Thymus (tissue), 11 donors: ENCODE data around the gene PLIN4. TPM values are rescaled to one million over a fixed set of nuclear protein-coding genes. Genes with fewer than 3 reads are reported as not detected.

ENCODE experiments used
- DNase-seq, 9 donors: peaks; one replicate each; pipeline ENCODE4 v3.0.0-alpha.2; 2013; ENCODE audit warnings: low spot score in 9 of 9, low read depth in 6 of 9, missing footprints in 1 of 9
- H3K27ac ChIP-seq, 2 donors: one replicate each; pipeline ENCODE4 v1.5.1; 2013; ENCODE audit warnings: control low read depth in 1 of 2, low read depth in 1 of 2, low read length in 1 of 2, mild to moderate bottlenecking in 1 of 2, moderate library complexity in 1 of 2
- H3K27me3 ChIP-seq, 2 donors: one replicate each; pipeline ENCODE4 v1.5.1; 2013; ENCODE audit warnings: low read length in 1 of 2; ENCODE audit not compliant: control insufficient read depth in 2 of 2, insufficient read depth in 1 of 2
- H3K36me3 ChIP-seq, 2 donors: one replicate each; pipeline ENCODE4 v1.5.1; 2013; ENCODE audit warnings: low read length in 1 of 2, mild to moderate bottlenecking in 1 of 2, moderate library complexity in 1 of 2; ENCODE audit not compliant: control insufficient read depth in 2 of 2, insufficient read depth in 2 of 2
- H3K4me1 ChIP-seq, 2 donors: one replicate each; pipeline ENCODE4 v1.5.1; 2013; ENCODE audit warnings: low read length in 2 of 2; ENCODE audit not compliant: control insufficient read depth in 2 of 2, insufficient read depth in 2 of 2
- H3K4me3 ChIP-seq, 2 donors: one replicate each; pipeline ENCODE4 v1.5.1; 2013; ENCODE audit warnings: low read length in 2 of 2, control low read depth in 1 of 2, mild to moderate bottlenecking in 1 of 2
- H3K9me3 ChIP-seq, 2 donors: one replicate each; pipeline ENCODE4 v1.5.1; 2013; ENCODE audit warnings: low read length in 1 of 2, mild to moderate bottlenecking in 1 of 2; ENCODE audit not compliant: control insufficient read depth in 2 of 2, insufficient read depth in 1 of 2
- WGBS: extraction: QIAGEN DNeasy Blood & Tissue Kit; methylation state at CpG from one replicate; pipeline ENCODE4 v1.1.7; 2013; 5-methylcytosine and 5-hydroxymethylcytosine counted together
- polyA plus RNA-seq: library from polyadenylated mRNA; stranded (reverse); fragments of 200-250 nt; gene quantifications from one replicate; pipeline ENCODE4 v1.2.3, GENCODE V29; 2013
- total RNA-seq: library from RNA; stranded (reverse); fragments of 120-200 nt; gene quantifications from one replicate; pipeline ENCODE4 v1.2.4, GENCODE V29; 2013
- donor health status: healthy.

The PLIN4 gene
- total and polyA plus RNA-seq, 2 donors = 0.19 to 2.3 TPM

DNA sequence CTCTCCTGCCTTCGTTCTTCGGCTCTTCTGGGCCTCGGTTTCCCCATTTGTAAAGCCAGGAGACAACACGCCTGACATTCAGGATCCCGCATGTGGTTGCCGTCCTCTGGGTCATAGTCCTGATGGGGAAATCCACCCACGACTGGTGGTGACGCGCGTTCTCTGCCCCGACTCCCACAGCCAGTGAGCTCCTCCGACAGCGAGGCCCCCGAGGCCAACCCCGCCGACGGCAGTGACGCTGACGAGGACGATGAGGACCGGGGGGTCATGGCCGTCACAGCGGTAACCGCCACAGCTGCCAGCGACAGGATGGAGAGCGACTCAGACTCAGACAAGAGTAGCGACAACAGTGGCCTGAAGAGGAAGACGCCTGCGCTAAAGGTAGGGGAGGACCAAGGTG, 29.8 kb downstream of the PLIN4 start:
- no peak overlapping the region for H3K27ac ChIP-seq
- H3K4me3 ChIP-seq = no peak overlapping the region
- no peaks in the 10 kb centered on the region for H3K27me3 ChIP-seq
- no peak for DNase-seq
- H3K36me3 ChIP-seq = peaks cover 36 to 55% of the 10 kb centered on the region in 2 donors
- H3K9me3 ChIP-seq = no peaks in the 10 kb centered on the region
- WGBS = 97% methylated on average over 29 of the region's 29 CpGs
- H3K4me1 ChIP-seq = no peaks in the 10 kb centered on the region

DNA sequence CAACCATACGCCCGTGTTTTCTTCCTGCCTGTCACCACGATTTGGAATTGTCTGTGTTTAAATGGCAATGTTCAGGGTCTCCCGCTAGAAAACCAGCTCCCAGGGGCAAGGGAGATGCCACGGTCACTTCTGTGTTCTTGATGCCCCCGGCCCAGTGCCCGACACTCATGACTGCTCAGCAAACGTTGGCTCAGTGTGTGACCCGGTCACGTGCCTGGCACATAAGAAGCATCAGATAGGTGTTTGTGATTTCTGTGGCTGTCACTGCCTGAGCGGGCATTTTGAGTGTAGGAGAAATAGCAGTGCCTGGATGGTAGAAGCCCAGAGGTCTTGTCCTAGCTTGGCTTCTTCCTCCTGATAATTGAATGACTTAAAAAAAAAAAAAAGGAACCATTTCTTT, 30.7 kb downstream of the PLIN4 start:
- Histone ChIP-seq H3K4me3 (no peak overlapping the region), H3K4me1 (no peaks in the 10 kb centered on the region), H3K36me3 (peaks cover 33 to 55% of the 10 kb centered on the region in 2 donors), H3K27ac (no peak overlapping the region), H3K9me3 (no peaks in the 10 kb centered on the region), H3K27me3 (no peaks in the 10 kb centered on the region)
- 98% methylated on average over 11 of the region's 11 CpGs for WGBS
- no peak for DNase-seq

DNA sequence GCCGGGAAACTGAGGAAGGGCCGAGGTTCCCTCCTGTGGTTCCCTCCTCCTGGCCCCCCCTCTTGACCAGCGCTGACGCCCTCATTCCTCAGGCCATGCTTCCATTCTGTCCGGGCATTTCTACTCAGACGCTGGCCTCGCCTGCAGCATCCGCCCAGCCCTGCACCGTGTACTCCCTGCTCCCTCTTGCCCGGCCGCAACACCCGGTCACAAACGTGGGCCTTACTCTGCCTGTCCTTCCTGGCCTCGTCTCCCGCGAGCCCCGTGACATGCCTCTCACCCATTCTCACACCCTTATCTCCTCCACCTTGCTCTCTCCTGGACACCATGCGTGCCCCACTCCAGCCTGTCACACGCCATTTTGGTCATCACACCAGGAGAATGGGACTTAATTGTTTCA, 34.9 kb downstream of the PLIN4 start:
- DNase-seq = no peak
- no peaks in the 10 kb centered on the region for H3K27me3 ChIP-seq
- 96% methylated on average over 19 of the region's 19 CpGs for WGBS
- H3K9me3 ChIP-seq = no peaks in the 10 kb centered on the region
- H3K4me1 ChIP-seq = no peaks in the 10 kb centered on the region
- peaks cover 15 to 42% of the 10 kb centered on the region in 2 donors for H3K36me3 ChIP-seq
- H3K27ac ChIP-seq = no peak overlapping the region
- H3K4me3 ChIP-seq = no peak overlapping the region

DNA sequence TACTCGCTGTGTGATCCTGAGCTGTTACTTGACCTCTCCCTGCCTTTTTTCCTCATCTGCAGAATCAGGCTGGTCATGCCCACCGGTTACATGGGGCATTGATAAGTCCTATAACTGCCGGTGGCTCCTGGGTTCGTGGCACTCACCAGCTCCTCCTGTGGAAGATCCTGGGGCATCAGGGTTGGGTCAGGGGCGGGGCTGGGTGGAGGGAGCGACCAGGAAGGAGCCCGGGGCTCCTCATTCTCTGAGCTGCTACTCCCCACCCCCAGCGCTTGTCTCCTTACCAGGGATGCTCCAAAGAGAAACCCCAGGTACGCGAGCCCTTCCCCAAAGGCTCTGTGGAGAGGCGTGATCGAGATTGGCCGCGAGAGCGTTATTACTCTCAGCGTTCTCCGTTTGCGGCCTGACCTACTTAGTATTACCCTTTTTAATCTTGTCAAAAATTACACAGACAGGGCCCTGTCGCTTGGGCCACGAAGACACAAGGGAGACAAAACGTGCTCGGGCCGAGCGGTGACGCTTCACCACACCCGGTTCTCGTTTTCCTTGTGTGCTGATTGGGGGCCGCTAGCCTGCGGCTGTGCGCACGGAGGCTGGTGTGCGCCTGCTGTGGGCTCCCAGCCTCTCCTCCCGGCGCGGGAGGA, 35.4 kb downstream of the PLIN4 start:
- peaks cover 14 to 40% of the 10 kb centered on the region in 2 donors for H3K36me3 ChIP-seq
- DNase-seq = no peak
- WGBS = 96% methylated on average over 35 of the region's 35 CpGs

DNA sequence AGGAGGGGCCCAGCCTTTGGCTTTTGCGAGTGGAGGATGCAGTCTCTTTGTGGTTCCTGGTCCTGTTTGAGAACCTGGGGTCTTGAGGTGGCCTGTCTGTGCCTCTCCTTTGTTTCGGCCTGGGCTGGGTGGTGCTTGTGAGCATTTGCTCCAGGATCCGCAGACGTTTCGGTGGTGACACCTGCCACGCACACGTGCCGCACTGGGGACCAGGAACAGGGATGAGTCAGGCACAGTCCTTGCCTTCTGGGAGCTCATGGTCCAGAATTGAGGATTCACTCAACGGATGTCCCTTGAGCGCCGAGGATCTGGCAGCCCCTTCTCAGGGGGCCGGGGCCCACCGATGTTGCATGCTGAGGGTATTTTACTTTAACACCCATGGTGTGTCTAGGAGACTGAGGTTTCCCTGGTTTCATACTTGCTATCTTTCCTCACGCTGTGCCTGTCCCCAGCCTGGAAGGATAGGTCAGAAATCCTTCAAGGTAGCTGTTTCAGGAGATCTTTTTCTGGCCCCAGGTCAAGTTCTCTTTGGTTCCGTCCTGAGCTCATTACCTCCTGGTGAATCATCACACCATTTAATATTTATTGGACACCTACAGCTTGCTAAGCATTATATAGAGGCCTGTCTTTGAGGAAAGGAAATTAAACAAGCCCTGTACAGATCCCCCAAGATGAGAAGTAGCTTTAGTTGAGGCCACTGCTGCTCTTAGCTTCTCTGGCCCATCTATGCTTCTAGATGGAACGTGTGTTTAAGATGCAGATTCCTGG, 41.1 kb downstream of the PLIN4 start:
- Histone ChIP-seq H3K9me3 (no peaks in the 10 kb centered on the region), H3K4me3 (no peak overlapping the region), H3K4me1 (peaks cover 19 to 22% of the 10 kb centered on the region in 2 donors), H3K27me3 (no peaks in the 10 kb centered on the region), H3K27ac (no peak overlapping the region), H3K36me3 (peaks cover 29 to 40% of the 10 kb centered on the region in 2 donors)
- DNase-seq = no peak
- 91% methylated on average over 16 of the region's 16 CpGs for WGBS

More for the DNA sequence above, 35.4 kb downstream of the PLIN4 start:
- Histone ChIP-seq H3K4me1 (no peaks in the 10 kb centered on the region), H3K27me3 (no peaks in the 10 kb centered on the region), H3K4me3 (no peak overlapping the region), H3K9me3 (no peaks in the 10 kb centered on the region), H3K27ac (no peak overlapping the region)

DNA sequence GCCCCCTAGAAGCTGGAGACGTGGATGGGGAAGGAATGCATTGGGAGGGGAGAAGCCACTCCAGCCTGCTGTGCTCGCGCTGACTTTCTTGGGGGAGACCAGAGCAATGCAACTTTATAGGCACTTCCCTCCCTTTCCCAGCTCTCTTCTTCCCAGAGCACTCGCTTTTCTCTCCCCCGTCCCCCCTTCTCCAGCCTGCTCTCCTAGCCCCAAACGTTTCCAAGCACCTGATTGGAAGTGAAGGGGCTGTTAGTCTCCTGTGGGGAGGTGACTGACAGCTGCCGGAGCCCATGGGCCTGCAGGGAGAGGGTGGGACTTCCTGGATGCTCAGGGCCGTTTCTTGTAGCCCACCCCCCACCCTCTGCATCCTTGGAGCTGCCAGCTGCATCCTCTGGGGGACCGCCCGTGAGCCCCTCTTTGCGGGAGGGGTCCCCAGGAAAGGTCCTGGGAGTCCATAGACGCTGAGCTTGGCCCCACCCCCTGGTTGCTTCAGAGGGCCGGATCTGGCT, 43.7 kb downstream of the PLIN4 start:
- Histone ChIP-seq H3K27ac (no peak overlapping the region), H3K9me3 (no peaks in the 10 kb centered on the region)
- DNase-seq = peak in 3 of 9 donors; percentile 22 to 60 (median 33)

DNA sequence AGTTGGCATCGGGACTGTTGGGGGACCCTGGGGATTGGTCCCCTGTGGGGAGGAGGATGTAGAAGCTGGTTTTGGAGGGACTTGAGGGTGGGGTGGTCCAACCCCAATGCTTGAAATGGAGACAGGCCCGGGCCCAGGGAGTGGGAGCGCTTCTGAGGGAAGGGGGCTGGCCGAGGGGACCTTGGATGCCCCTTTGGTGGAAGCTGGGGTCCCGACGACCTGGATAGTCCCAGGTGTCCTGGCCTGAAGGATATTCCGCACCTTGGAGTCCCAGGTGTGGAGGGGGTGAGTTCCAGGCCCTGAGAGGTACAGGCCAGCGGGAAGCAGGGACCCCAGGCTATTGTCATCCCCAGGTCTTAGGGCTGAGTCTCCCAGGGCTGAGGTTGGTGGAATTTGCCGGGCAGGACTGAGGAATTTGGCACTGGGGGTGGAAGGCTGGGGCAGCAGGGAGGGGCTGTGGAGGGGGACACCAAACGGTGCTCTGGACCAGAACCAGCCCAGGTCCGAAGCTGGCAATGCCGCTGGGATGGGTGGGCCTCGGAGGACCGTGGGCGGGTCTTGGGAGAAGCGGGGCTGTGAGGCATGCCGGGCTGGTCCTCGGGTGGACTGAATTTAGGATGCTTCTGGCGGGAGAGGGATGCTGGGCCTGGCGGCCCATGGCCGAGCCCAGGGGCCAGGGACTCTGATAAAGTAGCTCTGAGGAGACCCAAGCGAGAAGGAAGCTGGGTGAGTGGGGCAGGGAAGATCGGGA, 44.3 kb downstream of the PLIN4 start:
- H3K9me3 ChIP-seq = no peaks in the 10 kb centered on the region
- H3K27ac ChIP-seq = peak overlapping the region in 1 of 2 donors; percentile 15
- H3K4me1 ChIP-seq = peaks cover 19 to 27% of the 10 kb centered on the region in 2 donors
- peaks cover 25 to 26% of the 10 kb centered on the region in 2 donors for H3K36me3 ChIP-seq
- WGBS = 37% methylated on average over 23 of the region's 23 CpGs
- H3K27me3 ChIP-seq = no peaks in the 10 kb centered on the region
- DNase-seq = no peak
- H3K4me3 ChIP-seq = peak overlapping the region; percentile 38 to 46

More for the DNA sequence above, 43.7 kb downstream of the PLIN4 start:
- Histone ChIP-seq H3K27me3 (no peaks in the 10 kb centered on the region), H3K4me3 (peak overlapping the region; percentile 38 to 46), H3K4me1 (peaks cover 19 to 27% of the 10 kb centered on the region in 2 donors), H3K36me3 (peaks cover 28 to 29% of the 10 kb centered on the region in 2 donors)
- WGBS = 11% methylated on average over 13 of the region's 13 CpGs

DNA sequence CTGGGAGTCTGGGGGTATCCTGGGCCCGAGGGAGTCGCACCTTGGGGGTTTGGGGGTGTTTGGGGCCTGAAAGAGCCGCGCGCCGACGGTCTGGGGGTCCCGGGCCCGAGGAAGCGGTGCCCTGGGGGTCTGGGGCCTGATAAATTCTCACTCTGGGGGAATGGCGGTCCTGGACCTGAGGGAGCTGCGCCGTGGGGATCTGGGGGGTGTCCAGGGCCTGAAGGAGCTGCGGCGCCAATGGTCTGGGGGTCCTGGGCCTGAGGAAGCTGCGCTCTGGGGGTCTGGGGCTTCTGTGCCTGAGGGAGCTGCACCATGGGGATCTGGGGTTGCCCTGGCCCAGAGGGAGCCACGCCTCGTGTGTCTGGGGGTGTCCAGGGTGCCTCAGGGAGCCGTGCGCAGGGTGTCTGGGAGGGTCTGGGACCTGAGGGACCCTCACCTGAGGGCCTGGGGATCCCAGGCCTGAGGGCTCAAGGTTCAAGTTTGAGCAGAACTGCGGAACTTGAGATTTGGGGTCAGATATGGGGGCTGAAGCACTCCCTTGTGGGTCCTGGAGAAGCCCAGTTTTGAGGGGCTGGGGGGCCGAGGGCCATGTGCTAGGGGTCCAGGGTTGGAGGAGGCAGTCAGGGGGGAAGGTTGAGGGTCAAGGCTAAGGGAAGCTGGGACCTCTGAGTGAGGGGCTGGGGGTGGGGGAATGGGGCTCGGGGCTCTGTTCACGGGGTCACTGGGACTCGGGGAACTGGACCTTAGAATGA, 45.1 kb downstream of the PLIN4 start:
- Histone ChIP-seq H3K4me1 (peaks cover 19 to 27% of the 10 kb centered on the region in 2 donors), H3K27ac (peak overlapping the region; percentile 8 to 17), H3K36me3 (peaks cover 18 to 21% of the 10 kb centered on the region in 2 donors), H3K9me3 (no peaks in the 10 kb centered on the region), H3K4me3 (peak overlapping the region; percentile 60 to 79), H3K27me3 (no peaks in the 10 kb centered on the region)
- DNase-seq = no peak
- WGBS = 39% methylated on average over 25 of the region's 25 CpGs
